SHP77 (cell line): Measurements from ENCODE around the gene ATXN7L1.
"Not testable (repeated sequence)": the region's sequence is repeated elsewhere in the genome, so short reads cannot be mapped to it uniquely, and the experiment has no call there.

Source experiments
- DNase-seq, 2 experiments: peaks; one replicate each; lab custom pipeline; 2025; lab: John Stamatoyannopoulos, UW

ATXN7L1 gene

DNA sequence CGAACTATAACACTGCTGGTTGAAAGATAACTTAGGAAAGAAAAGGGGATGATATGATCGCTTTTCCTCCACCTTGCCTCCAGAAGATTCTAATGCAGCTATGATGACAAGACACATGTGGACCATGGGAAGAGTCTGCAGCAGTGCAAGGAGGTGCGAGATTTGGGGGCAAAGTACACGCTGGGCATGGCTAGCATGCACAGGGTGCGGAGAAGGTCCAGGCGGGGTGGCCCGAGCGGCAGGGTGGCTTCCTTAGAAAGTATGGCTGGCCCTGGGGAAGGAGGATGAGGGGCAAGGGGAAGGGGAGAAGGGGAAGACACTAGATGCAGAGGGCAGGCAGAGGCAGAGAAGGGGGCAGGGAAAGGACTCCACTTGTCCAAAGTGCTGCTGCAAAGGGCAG is 15.6 kb downstream of the ATXN7L1 start:
- no peak for DNase-seq

DNA sequence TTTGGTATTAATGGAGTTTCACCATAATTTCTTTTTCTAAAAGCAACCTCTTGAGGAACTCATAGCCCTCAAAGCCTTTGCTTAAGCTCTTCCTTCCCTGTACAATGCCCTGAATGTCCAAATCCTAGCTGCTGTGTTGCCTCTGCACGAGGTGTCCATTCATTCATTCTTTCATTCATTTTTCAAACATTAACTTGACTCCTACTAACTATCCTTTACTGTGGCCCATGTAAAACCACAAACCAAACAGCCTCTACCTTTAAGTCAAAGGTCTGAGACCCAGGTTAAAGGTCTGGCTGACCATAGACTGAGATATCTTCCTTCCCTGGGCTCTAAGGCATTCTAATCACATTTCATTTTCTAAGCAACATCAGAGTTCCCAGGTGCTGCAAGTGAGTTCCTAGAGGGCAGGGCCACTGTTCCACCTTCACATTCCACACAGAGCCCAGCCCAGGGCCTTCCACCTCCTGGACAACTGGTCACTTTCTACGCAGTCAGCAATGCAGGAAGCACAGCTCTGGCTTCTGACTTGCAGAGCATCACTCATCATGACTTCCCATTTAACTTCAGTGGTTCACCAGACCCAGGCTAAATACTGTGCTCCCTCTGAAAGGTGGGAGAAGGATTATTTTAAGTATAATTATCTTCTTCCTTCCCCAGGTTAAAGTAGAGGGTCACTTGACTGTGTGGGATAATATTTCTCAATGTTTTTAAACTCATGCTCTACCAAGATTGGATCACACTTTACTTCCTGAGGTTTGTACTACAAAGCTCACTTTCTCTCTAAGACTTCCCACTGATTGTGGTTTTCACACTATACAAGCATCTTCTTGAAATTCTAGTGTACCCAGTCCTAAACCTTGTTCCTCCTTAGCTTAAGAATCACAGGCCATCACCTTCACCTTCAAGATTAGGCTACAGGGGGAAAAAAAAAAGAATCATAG is 19.1 kb downstream of the ATXN7L1 start:
- DNase-seq, result no peak

DNA sequence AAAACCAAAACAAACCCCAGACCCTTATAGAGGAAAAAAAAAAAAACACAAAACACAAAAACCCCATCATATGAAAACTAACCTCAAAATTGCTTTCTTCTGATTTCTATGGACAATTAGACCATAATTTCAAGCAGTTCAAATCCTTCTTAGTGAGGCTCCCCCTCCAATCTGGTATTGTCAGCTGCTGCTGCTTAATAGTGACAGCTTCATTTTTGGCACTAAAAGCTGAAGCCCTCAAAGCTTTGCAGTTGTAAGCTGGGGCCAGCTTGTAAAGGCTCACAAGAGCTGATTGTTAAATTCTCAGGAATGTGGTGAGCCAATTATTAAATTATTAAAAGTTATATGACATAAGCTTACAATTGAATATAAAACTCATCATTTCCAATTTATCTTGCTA is 21.9 kb downstream of the ATXN7L1 start:
- no peak for DNase-seq

DNA sequence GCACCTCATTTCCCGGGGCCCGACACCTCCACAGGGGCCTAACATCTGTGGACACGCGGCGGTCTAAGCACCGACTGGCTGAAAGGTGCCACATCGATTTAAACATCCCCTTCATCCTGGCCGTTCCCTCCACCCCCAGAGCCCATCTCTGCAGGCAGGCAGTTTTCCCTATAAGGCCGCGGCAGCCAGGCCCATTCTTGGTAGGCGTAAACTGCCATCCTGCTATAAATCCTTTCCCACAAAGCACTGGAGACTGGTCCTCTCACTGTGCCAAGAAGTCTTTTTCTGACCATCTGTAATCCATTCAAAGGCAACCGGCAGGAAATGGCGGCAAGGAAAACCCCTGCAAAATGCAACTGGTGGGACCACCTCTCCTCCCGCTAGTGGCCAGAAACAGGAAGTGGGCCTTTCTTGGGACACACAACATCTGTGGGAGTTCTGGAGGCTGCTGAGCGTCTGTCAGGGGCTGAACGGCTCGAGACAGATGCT is 22.4 kb downstream of the ATXN7L1 start:
- DNase-seq, result no peak

DNA sequence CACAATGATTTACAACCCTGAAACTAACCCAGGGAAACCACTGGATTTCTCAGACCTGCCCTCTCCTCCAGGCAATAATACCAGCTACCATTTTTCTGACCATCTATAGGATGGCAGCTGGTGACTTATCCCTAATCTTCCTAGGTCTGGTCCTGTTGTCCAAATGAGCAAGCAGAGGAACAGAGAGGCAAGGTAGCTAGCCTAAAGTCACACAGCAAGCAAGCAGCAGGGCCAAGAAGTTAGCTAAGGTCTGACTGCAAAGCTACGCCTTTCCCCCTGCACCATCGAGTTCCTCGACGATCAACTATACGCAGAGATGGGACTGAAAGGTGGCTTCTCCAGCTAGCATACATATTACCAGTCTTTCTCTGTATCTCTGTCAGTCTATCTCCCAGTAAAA is 25.3 kb downstream of the ATXN7L1 start:
- DNase-seq, result no peak

DNA sequence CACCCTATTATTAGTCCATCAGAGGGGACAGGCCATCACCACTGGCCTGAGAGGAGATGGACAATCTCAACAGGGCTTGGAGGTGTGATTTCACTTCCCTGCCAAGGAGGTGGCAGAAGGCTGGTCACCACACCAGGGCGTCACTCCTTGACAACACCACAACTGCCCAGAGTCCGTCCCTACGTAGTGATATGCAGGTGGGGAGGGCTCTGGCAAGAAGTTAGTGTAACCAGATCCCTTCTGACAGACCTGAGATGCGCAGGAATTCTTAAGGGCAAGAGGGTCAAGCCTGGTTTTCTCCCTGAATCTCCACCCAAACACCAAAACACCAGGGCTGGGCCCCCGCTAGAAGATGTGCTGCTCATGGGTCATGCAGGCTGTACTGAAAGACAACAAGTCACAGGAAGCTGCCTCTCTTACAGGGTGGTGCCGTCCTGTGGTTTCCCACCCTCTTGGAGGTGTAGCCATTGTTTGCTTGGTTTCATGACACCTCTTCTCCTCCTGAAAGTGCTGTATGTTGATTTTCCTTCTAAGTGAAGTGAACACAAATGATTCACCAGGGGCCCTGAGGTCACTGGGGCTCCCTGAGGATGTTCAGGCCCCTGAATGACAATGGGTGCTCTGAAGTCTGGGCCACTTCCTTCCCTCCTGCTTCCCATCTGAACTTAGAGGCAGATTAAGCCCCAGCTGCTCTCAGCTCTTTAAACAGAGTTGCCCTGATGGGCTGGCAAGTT is 27.1 kb downstream of the ATXN7L1 start:
- no peak for DNase-seq

DNA sequence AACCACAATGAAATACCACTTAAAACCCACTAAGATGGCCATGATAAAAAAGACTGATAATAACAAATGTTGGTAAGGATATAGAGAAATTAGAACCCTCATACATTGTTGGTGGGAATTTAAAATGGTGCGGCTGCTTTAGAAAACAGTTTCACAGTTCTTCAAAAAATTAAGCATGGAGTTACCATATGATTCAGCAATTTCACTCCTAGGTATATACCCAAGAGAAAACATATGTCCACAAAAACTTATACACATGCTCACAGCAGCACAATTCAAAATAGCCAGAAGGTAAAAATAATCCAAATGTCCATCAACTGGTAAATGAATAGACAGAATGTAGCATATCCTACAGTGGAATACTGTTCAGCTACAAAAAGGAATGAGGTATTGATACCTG is 30.0 kb downstream of the ATXN7L1 start:
- no peak for DNase-seq

DNA sequence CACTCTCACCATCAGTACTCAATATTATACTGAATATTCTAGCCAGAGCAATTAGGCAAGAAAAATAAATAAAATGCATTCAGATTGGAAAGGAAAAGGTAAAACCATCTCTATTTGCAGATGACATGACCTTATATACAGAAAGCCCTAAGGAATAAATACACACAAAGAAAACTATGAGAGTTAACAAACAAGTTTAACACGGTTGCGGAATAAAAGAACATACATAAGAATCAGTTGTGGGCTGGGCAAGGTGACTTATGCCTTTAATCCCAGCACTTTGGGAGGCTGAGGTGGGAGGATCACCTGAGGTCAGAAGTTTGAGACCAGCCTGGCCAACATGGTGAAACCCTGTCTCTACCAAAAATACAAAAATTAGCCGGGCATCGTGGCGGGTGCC is 31.7 kb downstream of the ATXN7L1 start:
- DNase-seq, result not testable (repeated sequence)

DNA sequence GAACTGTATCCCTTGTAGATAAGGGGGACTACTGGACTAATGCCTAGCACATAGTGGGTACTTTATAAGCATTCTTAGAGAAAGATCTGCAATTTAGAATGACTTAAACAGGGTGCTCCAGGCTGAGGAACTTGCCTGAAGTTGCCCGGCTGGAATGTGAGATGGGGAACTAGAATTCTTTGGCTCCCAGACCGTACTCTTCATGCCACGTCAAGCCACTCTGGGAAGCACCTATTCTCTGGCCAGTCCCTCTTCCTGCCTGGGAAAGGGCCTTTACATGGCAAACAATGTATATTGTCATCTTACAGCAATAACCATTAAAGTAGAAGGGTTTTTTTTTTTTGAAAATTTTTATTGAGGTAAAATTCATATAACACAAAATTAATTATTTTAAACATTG is 34.5 kb downstream of the ATXN7L1 start:
- DNase-seq, result no peak

DNA sequence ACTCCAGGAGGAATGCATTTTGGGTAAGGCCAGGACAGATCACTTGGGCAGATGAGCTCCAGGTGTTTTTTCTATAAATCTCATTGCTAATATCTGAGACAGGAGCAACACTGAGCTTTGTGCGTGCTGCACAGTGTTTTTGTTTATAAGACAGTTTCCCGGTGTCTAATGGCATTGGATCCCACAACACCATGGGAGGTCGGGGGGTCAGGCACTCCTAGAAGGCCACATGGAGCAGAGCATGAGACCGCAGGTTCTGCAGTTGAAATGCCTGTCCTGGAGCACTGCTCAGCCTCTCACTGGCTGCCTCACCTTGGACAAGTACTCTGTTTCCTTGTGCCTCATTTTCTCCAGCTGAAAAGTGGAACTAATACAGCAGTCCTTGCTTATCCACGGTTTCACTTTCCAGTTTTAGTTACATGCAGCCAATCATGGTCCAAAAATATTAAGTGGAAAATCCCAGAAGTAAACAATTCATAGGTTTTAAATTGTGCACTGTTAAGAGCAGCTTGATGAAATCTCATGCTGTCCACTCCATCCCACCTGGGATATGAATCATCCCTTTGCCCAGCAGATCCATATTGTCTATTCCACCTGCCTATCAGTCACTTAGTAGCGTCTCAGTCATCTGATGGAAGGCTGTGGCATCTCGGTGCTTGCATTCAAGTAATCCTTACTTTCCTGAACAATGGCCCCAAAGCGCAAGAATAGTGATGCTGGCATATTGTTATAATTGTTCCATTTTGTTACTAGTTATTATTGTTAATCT is 35.2 kb downstream of the ATXN7L1 start:
- DNase-seq, result no peak

DNA sequence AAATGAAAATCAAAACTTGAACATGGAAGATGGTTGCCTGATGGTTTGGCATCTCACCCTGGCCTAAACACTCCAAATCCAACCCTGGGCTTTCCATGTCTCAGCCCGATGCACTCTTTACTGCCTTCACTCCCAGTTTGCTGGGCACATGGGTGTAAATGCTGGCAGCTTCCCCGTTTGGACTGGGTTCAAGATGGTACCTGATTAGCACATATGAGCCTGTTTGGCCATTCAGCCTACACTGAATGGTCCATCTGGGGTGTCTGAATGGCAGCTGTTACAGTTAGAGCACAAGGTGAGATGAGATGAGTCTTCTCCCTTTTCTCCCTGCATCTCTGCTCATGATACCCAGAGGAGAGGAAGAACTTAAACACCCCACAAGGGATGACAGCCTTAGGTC is 37.1 kb downstream of the ATXN7L1 start:
- DNase-seq, result no peak

DNA sequence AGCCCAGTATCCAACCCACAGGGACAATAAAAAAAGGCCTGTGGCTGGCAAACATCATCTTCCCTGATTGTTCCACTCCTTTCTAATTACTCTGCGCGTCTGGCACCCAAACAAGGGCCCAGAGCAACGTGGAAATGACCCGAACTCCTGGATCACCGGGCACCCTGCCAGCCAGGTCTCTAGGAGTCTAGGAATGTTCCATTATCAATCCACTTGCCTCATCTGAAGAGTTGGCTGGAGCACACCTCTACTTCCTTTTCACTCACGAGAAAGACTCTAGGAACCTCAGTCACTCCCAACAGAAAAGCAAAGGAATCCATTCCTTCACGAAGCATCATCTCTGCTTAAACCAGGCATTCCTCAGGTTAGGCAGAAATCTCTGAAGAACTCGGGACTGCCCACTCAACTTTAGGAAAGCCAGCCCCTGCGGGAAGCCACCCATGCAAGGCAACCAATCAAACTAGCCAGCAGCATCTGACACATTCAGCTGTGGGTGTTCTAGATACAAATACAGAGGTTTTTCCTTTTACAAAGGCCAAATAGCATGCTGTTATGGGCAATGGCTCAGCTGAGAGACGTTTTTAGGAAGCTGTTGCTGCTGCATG is 37.7 kb downstream of the ATXN7L1 start:
- DNase-seq, result no peak

DNA sequence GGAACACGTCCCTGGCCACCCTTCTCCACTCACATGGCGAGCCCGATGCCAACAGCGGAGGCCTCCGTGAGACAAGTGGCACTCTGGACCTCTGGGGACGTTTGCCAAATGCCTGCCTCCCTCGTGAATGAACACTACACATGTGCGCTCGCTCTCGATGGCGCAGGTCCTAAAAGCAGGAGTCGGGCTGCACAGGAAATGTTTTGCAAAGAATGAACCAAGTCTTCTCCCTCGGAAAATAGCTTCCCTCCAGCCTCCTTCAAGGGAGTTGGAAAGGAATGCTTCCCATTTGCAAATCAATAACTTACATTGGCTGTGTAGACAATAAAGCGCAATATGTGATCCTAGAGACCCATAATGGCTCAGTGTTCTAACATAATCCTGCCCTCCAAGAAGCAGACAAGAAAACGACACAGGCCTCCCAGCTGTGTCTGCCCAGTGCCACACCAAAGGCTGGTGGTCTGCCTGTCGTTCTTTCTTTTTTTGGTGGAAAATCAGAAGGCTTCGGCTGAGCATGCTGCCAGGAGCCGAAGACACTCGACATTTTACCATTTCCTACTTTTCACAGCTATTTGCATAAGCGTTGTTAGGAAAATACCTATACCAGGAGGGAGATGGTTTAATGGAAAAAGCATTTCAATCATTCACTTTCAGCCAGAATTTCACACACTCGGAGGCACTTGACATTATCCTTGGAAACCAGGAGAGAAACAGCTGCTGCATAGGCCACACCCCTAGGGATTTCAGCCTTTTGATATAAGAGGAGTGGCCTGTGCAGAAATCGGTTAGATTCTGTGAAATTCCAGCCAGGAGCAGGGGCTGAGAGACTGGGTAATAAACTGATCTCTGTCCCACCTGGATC is 38.4 kb downstream of the ATXN7L1 start:
- peak; percentile 20 to 27 for DNase-seq

DNA sequence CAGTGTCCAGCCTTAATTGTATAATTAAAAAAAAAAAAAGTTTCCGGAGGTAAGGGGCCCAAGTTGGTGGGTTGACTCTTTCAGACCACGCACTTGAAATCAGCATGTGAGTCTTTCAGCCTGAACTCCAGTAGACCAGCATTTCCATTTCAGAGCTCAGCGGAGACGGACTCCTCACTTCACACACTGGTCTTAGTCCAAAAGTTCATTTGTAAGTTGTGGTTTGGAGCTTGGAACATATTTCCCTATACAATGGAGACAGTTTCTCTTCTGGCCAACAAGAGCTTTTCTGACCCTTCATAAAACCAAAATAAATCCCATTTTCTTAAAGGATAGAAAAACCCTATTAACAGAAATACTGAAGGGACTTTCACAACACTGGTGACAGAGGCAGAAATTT is 41.0 kb downstream of the ATXN7L1 start:
- DNase-seq, result no peak

DNA sequence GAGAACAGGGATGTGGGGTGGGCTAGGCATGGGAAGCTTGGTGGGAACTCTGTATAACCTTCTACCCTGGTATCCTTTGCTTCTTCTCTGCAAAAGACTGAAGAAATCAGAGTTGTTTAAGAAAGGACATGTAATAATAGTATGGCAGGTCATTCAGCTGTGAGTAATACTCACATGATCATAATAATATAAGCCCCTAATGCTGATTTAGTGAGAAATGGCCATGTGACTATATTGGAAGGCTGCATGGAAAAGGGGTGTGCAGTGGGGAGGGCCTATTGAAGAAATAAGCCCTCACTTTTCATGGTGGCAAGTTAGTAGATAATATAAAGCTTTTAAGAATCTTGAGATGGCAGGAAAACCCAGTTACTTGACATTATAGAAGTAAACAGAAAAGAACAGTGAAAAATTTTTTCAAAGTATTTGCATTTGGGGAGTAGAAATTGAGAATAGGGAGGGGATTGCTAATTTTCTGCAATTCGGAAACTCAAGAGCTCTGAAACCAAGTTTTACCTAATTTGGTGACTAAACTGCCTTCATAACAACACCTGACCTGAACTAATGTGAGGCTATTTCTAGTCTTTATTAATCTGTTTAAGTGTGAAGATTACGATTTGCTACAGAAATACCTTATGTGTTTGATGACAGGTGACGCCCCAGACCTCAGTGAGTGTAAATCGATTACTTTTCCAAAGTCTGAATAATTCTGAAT is 44.4 kb downstream of the ATXN7L1 start:
- no peak for DNase-seq

DNA sequence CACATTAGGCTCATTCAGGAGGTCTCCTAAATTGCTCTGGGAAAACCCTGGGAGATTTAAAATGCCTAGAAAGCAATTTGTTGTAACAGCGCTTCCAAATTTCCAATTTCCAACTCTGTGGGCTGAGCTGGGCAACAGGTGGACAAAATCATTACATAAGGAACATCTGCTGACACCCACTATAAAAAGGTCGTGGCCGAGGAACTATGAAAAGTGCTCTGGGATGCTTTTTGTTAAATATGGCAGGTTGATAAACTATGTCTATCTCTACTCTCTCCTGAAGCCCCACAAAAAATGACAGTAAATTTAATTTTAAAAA is 45.1 kb downstream of the ATXN7L1 start:
- no peak for DNase-seq

DNA sequence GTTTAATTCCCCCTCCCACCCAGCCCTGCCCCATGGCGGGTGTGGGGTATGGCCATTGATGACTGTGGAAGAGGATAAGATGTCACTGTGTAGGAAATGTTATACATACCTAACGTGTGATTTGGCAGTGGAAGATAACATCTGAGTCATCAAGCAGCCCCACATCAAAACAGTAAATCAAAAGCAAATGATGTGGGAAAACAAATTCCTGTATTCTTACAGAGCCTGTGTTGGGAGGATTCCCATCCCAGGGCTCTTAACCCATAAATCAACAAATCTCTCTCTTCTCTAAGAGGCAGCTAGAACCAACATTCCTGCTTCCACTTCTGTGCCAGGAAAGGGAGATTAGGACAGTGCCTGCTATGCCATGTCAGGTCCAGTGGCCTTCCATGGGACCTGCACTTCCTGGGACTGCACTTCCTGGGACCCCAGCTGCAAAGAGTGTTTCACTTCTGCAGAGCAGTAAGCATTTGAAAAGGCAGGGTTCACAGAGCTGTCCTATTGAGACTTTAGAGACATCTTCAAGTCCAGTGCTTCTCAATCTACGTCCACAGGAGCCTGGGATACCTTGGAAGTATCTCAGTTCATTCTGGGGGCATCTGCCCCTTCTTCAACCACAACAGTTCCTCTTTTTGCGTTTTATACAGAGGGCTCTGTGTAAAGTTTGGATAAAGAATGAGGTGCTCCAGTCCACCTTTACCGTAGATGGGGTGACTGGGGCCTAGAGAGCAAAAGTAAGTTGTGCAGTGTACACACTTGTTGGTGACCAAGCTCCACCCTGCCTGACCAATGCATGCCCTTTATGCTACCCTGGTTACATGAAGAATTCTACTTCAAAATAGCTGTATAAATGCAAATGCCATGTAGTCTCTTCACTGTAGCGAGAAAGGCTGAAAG is 45.7 kb downstream of the ATXN7L1 start:
- no peak for DNase-seq

DNA sequence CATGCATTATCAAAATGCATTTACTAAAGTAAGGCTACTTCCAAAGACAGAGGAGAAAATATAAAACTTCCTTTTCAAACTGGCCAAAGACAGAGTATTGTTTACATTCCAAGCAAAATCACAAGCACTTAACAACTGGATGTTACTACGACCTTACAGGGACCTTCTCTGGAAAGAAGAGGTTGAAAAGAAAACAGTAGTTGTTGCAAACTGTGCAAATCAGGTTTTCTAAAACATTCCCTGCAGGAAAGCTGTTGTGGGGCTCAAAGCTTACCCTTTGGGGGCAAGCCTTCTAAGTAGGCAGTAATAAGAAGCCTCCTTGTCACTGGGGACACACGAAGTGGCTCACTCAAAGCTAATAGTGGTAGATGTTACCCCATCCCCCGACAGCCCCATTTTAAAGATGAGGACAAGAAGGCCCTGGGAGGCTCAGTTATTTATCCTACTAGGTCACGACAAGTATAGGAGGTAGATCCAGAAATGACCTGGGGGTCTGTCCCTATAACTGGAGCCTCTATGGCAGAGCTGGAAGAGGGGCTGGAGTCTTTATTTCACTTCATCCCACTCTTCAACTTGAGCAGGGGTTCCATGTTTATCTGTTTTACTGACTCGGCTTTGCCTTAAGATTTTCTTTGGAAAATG is 46.6 kb downstream of the ATXN7L1 start:
- no peak for DNase-seq

DNA sequence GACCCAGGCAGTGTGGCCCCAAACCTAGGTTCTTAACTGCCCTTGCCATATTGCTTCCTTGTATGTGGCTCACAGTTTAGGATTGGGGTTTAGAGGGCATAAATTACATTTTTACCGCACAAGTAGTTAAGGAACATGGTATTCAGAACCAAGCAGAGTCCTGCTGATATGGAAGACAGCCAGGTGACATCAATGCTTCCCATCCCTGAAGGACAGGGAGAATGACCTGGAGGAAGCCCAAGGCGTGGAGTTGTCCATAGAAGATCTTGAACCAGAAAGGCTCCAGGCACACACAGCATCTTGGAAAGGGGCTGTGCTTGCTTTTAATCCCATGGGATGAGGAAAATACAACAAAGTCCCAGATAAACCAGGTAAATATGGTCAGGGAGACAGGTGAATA is 48.3 kb downstream of the ATXN7L1 start:
- DNase-seq, result no peak
